Glomerular visceral epithelial cell (primary cell): ENCODE results near the gene MDM4.
A peak's percentile ranks its signal among the peaks of the same experiment; 100 is the strongest.
"Not testable (repeated sequence)": the region's sequence is repeated elsewhere in the genome, so short reads cannot be mapped to it uniquely, and the experiment has no call there.

Experiments
- DNase-seq: peaks from one replicate; pipeline ENCODE4 v3.0.0-alpha.2; 2016; ENCODE audit errors: extremely low spot score

The MDM4 gene

GRCh38 chr1:204514828-204515227, 1.4 kb upstream of the MDM4 start:
- no peak for DNase-seq

- not testable (repeated sequence) for DNase-seq
These were observed 1.2 kb downstream of the MDM4 start for GRCh38 chr1:204517382-204517781.

GRCh38 chr1:204520834-204521709, 4.9 kb downstream of the MDM4 start:
- DNase-seq: peak; percentile 85

- not testable (repeated sequence) for DNase-seq
These were observed 5.8 kb downstream of the MDM4 start for GRCh38 chr1:204521941-204522521.

- peak; percentile 22 for DNase-seq
These were observed 7.5 kb downstream of the MDM4 start for GRCh38 chr1:204523605-204524215.

- DNase-seq: no peak
These were observed 8.8 kb downstream of the MDM4 start for GRCh38 chr1:204524986-204525385.

GRCh38 chr1:204528241-204528640, 12.0 kb downstream of the MDM4 start:
- no peak for DNase-seq

- DNase-seq: no peak
These were observed 12.5 kb downstream of the MDM4 start for GRCh38 chr1:204528677-204529076.

GRCh38 chr1:204529371-204529895, 13.2 kb downstream of the MDM4 start:
- no peak for DNase-seq

- DNase-seq: no peak
These were observed 14.7 kb downstream of the MDM4 start for GRCh38 chr1:204530932-204531331.

GRCh38 chr1:204532832-204533231, 16.6 kb downstream of the MDM4 start:
- DNase-seq: no peak

GRCh38 chr1:204541626-204542025, 25.4 kb downstream of the MDM4 start:
- DNase-seq: no peak

- peak; percentile 25 for DNase-seq
These were observed 28.1 kb downstream of the MDM4 start for GRCh38 chr1:204544321-204544720.

- DNase-seq: no peak
These were observed 29.0 kb downstream of the MDM4 start for GRCh38 chr1:204545202-204545601.

GRCh38 chr1:204545881-204546280, 29.7 kb downstream of the MDM4 start:
- DNase-seq: no peak

- no peak for DNase-seq
These were observed 32.1 kb downstream of the MDM4 start for GRCh38 chr1:204548265-204548664.

- no peak for DNase-seq
These were observed 33.1 kb downstream of the MDM4 start for GRCh38 chr1:204549313-204549712.

GRCh38 chr1:204550926-204551325, 34.7 kb downstream of the MDM4 start:
- DNase-seq: no peak

GRCh38 chr1:204556458-204557052, 40.3 kb downstream of the MDM4 start:
- DNase-seq: no peak

GRCh38 chr1:204558467-204558866, 42.3 kb downstream of the MDM4 start:
- peak; percentile 12 for DNase-seq

GRCh38 chr1:204560002-204560401, 43.8 kb downstream of the MDM4 start:
- DNase-seq: not testable (repeated sequence)

GRCh38 chr1:204560590-204561150, 44.5 kb downstream of the MDM4 start:
- DNase-seq: peak; percentile 66
